GM13977 (cell line): ENCODE data around the gene MSMB.
"Not testable (repeated sequence)": the region's sequence is repeated elsewhere in the genome, so short reads cannot be mapped to it uniquely, and the experiment has no call there.

Experiments used
- DNase-seq: peaks from one replicate; pipeline ENCODE4 v3.0.0; 2012; ENCODE audit warnings: low spot score
- in situ Hi-C: fragments of 300-500 bp; cut with MboI; formaldehyde crosslinking; loops from one replicate; pipeline ENCODE4 v1.12.0; 2022; ENCODE audit warnings: low sequenced_read_pairs, low pct_unique_long_range_greater_than_20kb, mixed read lengths, inconsistent platforms; ENCODE audit not compliant: unreplicated experiment
- TF ChIP-seq, protein P1 (sequence below): IDR thresholded peaks from 2 replicates; pipeline ENCODE4 v1.5.1; 2012; ENCODE audit warnings: mild to moderate bottlenecking, control low read depth; ENCODE audit not compliant: insufficient read depth; ENCODE audit errors: extremely low read depth, missing control alignments

The MSMB gene

DNA sequence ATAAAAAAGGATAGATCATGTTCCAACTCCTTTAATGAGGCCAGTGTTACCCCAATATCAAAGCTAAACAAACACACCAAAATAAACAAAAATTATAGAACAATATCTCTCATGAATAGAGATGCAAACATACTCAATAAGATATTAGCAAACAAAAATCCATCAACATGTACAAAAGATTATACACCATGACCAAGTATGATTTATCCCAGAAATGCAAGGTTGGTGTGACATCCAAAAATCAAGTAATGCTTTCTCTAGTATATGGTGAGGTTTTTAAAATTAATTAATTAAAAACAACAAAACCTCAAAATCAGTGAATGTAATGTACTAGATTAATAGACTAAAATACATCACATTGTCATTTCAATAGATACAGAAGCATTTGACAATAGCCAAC lies 11.0 kb upstream of the MSMB start:
- no peak for DNase-seq
- in situ Hi-C loops: no loop called here

DNA sequence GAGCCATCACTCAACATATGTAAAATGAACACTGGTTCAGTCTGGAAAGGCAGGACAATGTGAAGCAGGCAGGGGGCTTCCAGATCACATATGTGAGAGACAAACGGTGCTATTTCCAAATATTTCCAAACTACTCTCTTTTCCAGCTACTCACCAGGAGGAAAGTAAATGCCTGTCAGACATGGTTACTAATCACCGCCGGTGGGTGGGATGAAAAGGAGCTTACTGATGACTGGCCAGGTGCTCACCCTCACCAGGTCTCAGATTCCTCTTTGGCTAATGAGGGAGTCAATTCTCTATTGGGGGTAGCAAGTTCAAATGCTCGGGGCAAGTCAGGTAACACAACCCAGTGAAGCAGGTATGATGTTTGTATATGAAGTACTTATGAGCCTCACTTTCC lies 9.7 kb upstream of the MSMB start:
- no peak for DNase-seq
- in situ Hi-C loops: no loop called here
- TF ChIP-seq, protein P1, sequence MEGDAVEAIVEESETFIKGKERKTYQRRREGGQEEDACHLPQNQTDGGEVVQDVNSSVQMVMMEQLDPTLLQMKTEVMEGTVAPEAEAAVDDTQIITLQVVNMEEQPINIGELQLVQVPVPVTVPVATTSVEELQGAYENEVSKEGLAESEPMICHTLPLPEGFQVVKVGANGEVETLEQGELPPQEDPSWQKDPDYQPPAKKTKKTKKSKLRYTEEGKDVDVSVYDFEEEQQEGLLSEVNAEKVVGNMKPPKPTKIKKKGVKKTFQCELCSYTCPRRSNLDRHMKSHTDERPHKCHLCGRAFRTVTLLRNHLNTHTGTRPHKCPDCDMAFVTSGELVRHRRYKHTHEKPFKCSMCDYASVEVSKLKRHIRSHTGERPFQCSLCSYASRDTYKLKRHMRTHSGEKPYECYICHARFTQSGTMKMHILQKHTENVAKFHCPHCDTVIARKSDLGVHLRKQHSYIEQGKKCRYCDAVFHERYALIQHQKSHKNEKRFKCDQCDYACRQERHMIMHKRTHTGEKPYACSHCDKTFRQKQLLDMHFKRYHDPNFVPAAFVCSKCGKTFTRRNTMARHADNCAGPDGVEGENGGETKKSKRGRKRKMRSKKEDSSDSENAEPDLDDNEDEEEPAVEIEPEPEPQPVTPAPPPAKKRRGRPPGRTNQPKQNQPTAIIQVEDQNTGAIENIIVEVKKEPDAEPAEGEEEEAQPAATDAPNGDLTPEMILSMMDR: no peak

More for the DNA sequence above, 11.0 kb upstream of the MSMB start:
- TF ChIP-seq, protein P1: no peak

DNA sequence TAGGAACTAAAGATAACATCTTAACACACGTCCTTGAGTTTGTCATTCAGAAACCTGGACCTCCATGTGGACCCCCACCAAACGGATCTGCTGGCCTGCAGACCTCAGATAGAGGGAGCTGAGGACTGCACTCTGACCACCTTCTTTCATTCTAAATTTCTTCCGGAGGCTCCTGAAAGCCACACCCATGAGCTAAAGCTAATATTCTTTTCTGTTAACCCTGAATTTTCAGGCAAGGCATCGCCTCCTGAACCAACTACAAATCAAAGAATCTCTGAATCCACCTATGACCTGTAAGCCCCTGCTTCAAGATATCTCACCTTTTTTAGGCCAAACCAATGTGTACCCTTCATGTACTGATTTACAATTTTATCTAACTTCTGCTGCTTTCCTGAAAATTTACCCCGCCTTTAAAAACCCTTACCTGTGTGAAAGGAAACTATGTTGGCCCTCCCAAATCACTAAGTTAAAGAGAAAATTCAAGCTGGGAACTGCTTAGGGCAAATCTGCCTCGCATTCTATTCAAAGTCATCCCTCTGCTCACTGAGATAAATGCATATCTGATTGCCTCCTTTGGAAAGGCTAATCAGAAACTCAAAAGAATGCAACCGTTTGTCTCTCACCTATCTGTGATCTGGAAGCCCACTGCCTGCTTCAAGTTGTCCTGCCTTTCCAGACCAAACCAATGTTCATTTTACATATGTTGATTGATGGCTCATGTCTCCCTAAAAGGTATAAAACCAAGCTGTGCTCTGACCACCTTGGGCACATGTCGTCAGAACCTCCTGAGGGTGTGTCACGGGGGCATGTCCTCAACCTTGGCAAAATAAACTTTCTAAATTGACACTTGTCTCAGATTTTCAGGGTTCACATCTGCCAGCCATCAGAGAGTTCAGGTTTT lies 7.7 kb upstream of the MSMB start:
- in situ Hi-C loops: no loop called here
- no peak for DNase-seq
- TF ChIP-seq, protein P1: no peak

DNA sequence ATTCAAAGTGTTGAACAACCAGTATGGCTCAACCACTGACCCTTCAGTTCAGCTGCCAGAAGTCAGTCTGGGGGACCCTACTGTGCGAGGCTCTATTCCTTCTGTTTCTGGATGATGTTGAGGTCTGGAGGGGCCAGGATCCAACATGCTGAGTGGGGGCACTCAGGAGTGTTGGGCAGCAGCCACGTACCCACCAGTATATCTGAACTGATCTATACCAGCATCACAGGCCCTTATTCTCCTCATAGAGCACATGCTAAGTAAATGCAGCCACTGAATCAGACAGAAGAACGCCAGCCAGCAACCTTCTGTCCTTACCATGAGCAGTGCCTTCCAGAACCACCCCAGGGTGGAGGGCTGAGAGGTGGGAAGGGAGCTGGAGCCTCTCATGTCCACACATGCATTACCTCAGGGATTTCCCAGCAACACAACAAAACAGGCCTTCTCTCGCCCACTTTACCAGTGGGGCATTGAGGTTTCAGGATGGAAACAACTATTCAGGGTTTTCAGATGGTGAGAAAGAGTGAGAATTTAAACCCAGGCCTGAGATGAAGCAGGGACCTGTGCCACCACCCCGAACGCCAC lies 6.8 kb upstream of the MSMB start:
- in situ Hi-C loops: no loop called here
- no peak for DNase-seq
- TF ChIP-seq, protein P1: no peak

DNA sequence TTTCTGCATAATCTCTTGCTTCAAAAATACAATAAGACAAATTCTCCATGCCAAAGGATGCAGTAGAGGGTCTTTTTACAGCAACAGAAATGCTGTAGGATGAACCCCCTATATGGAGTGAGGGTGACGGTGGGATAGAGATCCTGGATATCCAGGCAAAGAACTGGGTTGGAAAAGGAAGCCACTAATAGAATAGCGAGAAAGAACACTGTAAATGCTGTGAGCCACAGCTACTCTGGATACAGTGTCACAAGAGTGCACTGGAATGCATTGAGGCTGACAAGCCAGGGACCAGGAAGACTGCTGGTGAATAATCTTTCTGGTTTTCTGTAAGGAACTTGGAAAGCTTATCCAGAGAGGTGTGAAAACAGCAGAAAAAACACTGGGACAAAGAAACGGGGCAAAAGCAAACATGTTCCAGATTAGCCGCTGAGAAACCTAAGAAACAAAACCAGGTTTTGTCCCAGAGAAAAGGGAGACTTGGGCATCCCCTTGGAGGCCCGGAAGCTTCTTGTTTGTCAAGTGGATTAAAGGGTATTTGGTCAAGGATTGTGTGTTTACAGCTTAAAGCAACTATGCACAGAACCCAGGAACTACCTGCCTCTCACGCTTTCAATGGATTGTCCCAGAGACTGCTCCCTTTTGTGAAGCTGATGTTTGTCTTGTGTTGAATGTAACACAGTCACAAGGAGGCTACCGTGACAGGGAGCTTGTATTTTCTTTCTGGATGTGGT lies 6.2 kb upstream of the MSMB start:
- TF ChIP-seq, protein P1: no peak
- DNase-seq: no peak
- in situ Hi-C loops: no loop called here

DNA sequence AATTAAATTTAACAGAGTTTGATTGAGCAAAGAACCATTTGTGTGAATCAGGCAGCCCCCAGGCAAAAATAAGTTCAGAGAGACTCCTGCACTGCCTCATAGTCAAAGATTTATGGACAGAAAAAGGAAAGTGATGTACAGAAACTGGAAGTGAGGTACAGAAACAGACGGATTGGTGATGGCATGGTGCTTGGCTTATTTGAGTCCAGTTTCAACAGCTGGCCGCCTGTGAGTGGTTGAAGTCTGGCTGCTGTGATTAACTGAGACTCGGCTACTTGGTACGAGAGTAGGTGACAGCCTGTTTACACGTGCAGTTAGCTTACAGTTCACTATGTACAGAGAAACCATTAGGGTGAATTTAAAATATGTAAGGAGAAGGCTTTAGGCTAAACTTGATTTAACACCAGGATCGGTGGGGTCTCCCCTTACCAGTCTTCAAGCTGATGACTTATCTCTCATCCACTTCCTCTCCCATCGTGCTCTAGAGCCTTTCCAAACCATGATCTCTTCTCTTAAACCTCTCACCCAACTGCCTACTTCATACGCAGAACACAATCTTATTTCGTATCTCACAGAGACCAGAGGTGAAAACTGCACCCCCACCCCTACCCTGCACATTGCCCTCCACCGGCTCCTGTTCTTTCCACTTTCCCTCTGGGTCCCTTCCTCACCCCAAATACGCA lies 5.0 kb upstream of the MSMB start:
- in situ Hi-C loops: no loop called here
- TF ChIP-seq, protein P1: no peak
- no peak for DNase-seq

DNA sequence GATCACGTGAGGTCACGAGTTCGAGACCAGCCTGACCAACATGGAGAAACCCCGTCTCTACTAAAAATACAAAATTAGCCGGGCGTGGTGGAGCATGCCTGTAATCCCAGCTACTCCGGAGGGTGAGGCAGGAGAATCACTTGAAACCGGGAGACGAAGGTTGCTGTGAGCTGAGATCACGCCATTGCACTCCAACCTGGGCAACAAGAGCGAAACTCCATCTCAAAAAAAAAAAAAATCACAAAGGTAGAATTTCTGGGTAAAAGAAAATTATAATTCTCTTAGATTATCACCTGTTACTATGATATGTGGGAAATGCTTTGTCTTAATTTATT lies 3.4 kb upstream of the MSMB start:
- DNase-seq, in situ Hi-C loops: not testable (repeated sequence)
